Measurements from ENCODE around the gene PNCK. TPM values are rescaled to one million over a fixed set of nuclear protein-coding genes. Genes with fewer than 3 reads are reported as not detected.
"Not testable (repeated sequence)": the region's sequence is repeated elsewhere in the genome, so short reads cannot be mapped to it uniquely, and the experiment has no call there.

Gene PNCK
- total RNA-seq, 2 experiments from 2014 or later: 0.30 to 0.71 TPM

DNA sequence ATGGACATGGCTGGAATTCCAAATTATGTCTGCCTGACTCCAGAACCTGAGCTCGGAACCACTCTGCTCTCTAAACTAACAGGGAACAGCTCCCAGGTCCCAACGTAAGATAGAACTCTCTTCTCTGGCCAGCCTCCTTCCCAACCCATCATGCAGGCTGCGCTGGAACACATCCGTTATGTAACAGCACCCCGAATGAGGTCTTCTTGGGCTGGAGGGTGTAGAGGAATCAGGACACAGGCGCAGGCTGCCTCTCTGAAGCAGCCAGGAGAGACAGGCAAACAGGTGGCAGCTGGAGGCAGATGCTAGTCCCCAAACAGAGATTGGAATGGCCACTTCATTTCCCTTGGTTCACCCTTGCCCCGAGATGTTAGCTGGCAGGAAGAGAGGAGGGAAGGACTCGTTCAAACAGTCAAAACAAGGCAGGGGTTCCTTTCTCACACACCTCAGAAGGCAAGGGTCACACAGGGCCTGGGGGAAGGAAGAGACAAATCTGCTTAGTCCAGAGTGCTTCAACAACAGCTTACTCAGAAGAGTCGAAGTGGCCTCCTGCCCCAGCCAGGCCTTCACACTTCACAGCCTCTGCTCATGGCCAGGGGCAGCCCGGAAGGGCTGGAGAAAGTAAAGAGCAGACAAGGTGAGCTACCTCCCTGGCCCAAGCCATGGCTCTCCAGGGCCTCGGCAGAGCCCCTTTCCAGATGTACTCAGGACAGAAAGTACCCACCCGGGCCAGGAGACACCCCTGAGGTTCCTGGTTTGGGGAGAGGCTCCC lies 31.2 kb upstream of the PNCK start:
- ChIA-PET CTCF (interaction anchor here (0.6 kb wide), 1 partner anchor 37 kb away, joined by 3 read pairs; no protein-coding TSS in a partner anchor), POLR2A (interaction anchor here (1.1 kb wide), 1 partner anchor 60 kb away, joined by 3 read pairs; no protein-coding TSS in a partner anchor)
- H3K27me3 Mint-ChIP-seq; H3K27ac Mint-ChIP-seq; H3K9me3 Mint-ChIP-seq (ENCODE audit: low read depth); H3K36me3 Mint-ChIP-seq (ENCODE audit: low read depth); ATAC-seq; H3K4me1 Mint-ChIP-seq; DNase-seq; intact Hi-C loops (cut with DNase I, micrococcal nuclease); H3K4me3 Mint-ChIP-seq: not testable (repeated sequence)

DNA sequence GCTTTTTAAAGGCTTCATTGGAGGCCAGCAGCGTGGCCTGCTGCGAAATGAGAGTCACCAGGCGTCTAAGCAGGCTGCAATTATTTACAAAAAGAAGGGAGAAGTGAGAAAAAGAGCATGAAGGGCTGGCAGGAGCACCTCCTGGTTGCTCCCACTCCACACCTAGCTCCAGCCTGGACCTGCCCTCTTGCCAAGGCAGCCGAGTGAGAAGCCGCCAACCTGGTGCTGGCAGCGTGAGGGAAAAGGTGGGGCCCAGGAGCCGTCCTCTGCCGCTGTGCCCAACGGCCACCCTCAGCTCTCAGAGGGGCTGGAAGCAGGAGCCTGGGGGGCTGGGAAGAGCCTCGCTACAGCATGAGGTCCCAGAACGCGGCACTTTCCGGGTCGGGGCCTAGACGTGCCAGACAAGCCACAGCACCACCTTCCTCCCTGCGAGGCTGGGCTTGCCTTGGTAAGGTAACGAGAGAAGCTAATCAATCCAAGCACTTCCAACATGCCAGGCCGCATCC lies 30.5 kb upstream of the PNCK start:
- Mint-ChIP-seq H3K9me3 (ENCODE audit: low read depth) (no peaks in the 10 kb centered on the region), H3K27me3 (no peaks in the 10 kb centered on the region), H3K4me3 (no peak overlapping the region), H3K4me1 (no peaks in the 10 kb centered on the region), H3K36me3 (ENCODE audit: low read depth) (peaks cover 8% of the 10 kb centered on the region), H3K27ac (no peak overlapping the region)
- ChIA-PET CTCF (interaction anchor here (0.6 kb wide), 1 partner anchor 36 kb away, joined by 3 read pairs; no protein-coding TSS in a partner anchor), POLR2A (no interaction called here)
- intact Hi-C loops (cut with DNase I, micrococcal nuclease): no loop called here
- DNase-seq: no peak
- ATAC-seq: no peak

DNA sequence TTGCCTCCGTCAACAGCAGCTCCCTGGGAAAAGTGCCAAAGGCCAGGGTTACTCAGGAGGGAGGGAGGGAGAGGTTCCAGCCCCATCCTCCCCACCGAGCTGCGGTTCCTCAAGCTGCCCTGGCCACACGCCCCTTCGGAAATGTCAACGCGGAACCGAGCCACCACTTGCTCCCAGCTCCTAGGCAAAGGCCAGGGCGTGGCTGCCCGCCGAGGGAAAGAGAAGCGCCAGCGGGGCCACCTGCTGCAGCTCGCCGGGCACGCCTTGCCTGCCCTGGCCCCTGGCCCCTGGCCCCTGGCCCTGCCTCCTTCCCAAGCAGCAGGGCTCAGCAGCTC lies 29.4 kb upstream of the PNCK start:
- no peak overlapping the region for H3K4me3 Mint-ChIP-seq
- H3K4me1 Mint-ChIP-seq: no peaks in the 10 kb centered on the region
- DNase-seq (no peak), ATAC-seq (no peak)
- H3K36me3 Mint-ChIP-seq (ENCODE audit: low read depth): peaks cover 8% of the 10 kb centered on the region
- no peaks in the 10 kb centered on the region for H3K27me3 Mint-ChIP-seq
- POLR2A ChIA-PET: no interaction called here
- no peaks in the 10 kb centered on the region for H3K9me3 Mint-ChIP-seq (ENCODE audit: low read depth)
- H3K27ac Mint-ChIP-seq: no peak overlapping the region
- CTCF ChIA-PET: no interaction called here
- intact Hi-C loops (cut with DNase I, micrococcal nuclease): no loop called here

DNA sequence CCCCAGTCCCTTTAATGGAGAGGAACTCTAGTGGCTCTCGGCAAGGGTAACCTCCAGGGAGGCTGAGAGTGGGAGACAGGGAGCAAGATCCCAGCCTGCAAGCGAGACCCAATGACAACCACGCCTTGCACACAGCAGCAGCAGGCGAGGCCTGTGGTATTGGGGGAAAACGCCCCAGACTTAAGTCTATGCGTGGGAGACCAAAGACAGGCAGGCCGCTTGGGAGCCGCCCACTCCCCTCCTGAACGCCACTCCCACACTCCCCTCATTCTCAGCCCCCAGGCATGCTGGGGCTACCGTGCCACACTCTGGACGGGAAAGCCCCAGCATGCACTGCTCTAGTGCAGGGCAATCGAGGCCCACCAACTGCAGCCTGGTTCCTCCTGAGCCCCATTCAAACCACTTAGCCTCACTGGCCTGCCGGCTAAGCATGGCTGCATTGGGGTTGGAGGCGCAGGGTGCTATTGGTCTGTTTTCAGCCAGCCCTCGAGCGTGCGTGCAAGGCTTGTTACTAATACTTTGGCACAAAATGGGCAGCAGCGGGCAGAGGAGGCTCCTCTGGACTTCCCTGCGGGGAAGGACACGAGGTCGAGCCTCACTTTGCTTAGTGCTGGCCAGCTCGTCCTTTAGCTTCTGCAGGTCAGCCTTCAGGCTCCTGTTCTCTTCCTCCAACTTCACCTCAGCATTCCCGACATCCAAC lies 28.9 kb upstream of the PNCK start:
- no peaks in the 10 kb centered on the region for H3K9me3 Mint-ChIP-seq (ENCODE audit: low read depth)
- ChIA-PET CTCF (no interaction called here), POLR2A (no interaction called here)
- H3K4me1 Mint-ChIP-seq: no peaks in the 10 kb centered on the region
- peaks cover 9% of the 10 kb centered on the region for H3K36me3 Mint-ChIP-seq (ENCODE audit: low read depth)
- intact Hi-C loops (cut with DNase I, micrococcal nuclease): no loop called here
- ATAC-seq (no peak), DNase-seq (no peak)
- H3K4me3 Mint-ChIP-seq: no peak overlapping the region
- no peaks in the 10 kb centered on the region for H3K27me3 Mint-ChIP-seq
- no peak overlapping the region for H3K27ac Mint-ChIP-seq

DNA sequence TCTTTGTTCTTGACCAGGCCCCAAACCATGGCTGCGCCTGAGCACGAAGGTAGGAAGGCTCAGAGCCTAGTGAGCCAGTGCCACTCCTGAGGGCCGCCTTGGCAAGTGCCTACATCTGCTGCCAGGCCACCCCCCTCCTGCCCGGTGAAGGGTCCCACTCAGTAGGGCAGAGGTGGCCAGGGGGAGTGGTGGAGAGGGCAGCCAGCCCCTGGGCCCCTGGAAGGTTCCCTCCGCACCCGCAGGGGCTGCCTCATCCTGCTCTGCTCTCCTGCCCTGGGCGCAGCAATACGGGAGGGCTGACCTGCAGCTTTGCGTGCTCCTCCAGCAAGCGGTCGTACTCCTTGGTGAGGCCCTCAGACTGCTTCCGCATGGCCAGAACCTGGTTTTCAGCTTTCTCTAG lies 28.1 kb upstream of the PNCK start:
- DNase-seq: no peak
- POLR2A ChIA-PET: no interaction called here
- CTCF ChIA-PET: no interaction called here
- no peak overlapping the region for H3K4me3 Mint-ChIP-seq
- no peaks in the 10 kb centered on the region for H3K4me1 Mint-ChIP-seq
- no peak for ATAC-seq
- H3K27me3 Mint-ChIP-seq: no peaks in the 10 kb centered on the region
- H3K9me3 Mint-ChIP-seq (ENCODE audit: low read depth): no peaks in the 10 kb centered on the region
- no peak overlapping the region for H3K27ac Mint-ChIP-seq
- intact Hi-C loops (cut with DNase I, micrococcal nuclease): no loop called here
- H3K36me3 Mint-ChIP-seq (ENCODE audit: low read depth): peaks cover 14% of the 10 kb centered on the region

DNA sequence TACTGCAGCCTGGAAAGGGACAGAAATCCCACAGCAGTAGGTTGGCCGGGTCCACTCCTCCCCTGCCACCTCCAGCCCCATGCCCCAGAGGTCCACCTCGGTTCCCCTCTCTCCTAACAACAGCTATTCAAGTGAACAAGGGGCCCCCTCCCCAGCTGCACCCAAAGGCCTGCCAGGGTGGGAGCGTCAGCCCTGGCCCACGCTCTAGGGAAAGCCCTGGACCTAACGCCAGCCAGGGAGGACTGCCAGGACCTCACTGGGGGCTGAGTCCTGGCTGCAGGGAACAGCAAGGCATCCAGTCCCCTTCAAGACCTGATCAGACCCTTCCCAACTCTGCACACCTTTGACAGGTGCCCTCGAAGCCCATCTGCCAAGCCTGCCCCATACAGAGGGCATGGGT lies 27.4 kb upstream of the PNCK start:
- no peaks in the 10 kb centered on the region for H3K4me1 Mint-ChIP-seq
- no peak for ATAC-seq

DNA sequence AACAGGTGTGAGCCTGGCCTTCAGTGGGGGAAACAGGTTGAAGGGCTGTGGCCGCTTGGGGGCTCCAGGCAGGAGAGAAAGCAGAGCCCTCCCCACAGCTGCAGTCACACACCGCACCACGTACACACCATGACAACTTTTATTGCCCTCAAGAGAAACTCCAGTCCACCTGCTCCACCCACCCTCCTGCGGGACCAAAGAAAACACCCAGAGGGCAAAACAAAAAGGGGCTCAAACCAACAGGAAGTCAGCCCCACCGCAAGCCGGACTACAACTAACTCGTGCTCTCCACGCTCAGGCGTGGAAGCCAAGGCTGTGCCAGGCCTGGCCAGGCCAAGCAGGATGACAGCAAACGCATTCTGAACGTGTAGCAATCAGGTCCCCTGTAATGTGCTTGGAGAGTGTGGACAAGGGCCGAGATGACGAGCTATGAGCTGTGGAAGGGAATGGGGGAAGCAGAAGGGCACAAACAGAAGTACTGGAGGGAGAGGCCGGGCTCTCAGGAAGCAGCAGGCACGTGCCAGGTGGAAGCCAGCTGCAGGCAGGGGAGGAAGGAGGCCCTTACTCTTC lies 26.8 kb upstream of the PNCK start:
- CTCF ChIA-PET: no interaction called here

More for the DNA sequence above, 27.4 kb upstream of the PNCK start:
- DNase-seq: no peak
- no peak overlapping the region for H3K27ac Mint-ChIP-seq
- H3K4me3 Mint-ChIP-seq: no peak overlapping the region
- POLR2A ChIA-PET: no interaction called here
- H3K36me3 Mint-ChIP-seq (ENCODE audit: low read depth): peaks cover 14% of the 10 kb centered on the region
- intact Hi-C loops (cut with DNase I, micrococcal nuclease): no loop called here
- CTCF ChIA-PET: no interaction called here
- no peaks in the 10 kb centered on the region for H3K27me3 Mint-ChIP-seq
- no peaks in the 10 kb centered on the region for H3K9me3 Mint-ChIP-seq (ENCODE audit: low read depth)

DNA sequence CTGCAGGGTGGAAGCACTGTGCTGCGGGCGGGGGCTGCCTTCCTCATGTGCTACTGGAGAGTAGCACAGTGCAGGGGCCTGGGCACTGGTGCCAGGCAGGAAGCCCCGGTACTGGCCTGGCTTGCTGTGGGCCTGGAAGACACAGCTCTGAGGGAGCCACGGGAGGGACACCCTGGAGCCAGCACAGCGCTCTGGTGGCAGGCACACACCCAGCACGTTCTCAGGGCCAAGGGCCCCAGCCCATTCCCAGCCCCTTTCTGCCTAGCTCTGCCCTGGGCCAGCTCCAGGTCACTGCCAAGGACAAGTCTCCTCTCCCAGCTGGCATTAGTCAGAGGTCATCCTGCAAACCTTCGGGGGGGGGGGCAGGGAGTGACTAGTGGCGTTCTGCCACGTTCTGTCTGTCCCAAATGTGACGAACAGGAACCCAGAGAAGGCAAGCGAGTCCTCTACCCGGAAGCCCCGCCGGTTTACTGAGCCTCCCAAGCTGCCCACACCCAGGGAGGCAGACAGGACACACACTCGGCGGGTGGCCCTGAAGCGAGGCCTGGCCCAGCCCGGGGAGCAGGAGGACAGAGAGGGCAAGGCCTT lies 26.3 kb upstream of the PNCK start:
- intact Hi-C loops (cut with DNase I, micrococcal nuclease); DNase-seq; ATAC-seq; H3K9me3 Mint-ChIP-seq (ENCODE audit: low read depth); H3K4me1 Mint-ChIP-seq; POLR2A ChIA-PET; H3K27ac Mint-ChIP-seq; H3K4me3 Mint-ChIP-seq; H3K27me3 Mint-ChIP-seq; CTCF ChIA-PET: not testable (repeated sequence)
- peaks cover 14% of the 10 kb centered on the region for H3K36me3 Mint-ChIP-seq (ENCODE audit: low read depth)

More for the DNA sequence above, 26.8 kb upstream of the PNCK start:
- no peak for ATAC-seq
- H3K9me3 Mint-ChIP-seq (ENCODE audit: low read depth): no peaks in the 10 kb centered on the region
- peaks cover 14% of the 10 kb centered on the region for H3K36me3 Mint-ChIP-seq (ENCODE audit: low read depth)
- DNase-seq: no peak
- H3K27ac Mint-ChIP-seq: peak overlapping the region; percentile 6
- intact Hi-C loops (cut with DNase I, micrococcal nuclease): no loop called here
- no peaks in the 10 kb centered on the region for H3K27me3 Mint-ChIP-seq
- no peak overlapping the region for H3K4me3 Mint-ChIP-seq
- POLR2A ChIA-PET: no interaction called here
- H3K4me1 Mint-ChIP-seq: no peaks in the 10 kb centered on the region

DNA sequence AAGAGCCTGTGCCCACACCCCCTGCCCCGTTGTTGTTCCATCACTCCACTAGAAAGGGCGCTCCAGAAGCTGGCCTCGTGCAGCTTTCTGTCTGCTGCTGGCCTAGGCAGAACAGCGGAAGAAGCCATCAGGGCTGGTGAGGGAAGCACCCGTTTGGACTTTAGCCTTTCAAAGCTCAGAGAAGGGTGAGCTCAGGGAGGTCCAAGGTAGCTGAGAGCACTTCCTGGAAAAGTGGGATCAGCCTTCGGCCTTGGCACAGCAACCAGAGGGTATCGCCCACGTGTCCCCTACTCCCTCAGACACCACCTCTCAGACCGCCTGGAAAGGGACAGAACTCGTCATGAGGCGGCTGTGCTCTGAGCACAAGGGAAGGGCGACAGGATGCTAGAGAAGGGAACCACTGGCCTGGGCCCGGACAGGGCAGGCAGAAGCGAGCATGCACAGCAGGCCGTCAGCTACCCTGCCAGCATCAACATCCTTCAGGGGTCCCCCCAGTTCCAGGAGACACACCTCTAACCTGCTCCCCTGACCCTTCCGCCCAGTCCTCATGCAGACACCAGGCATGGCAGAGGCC lies 25.7 kb upstream of the PNCK start:
- DNase-seq; H3K27ac Mint-ChIP-seq; intact Hi-C loops (cut with DNase I, micrococcal nuclease); H3K27me3 Mint-ChIP-seq; H3K4me1 Mint-ChIP-seq; H3K9me3 Mint-ChIP-seq (ENCODE audit: low read depth); POLR2A ChIA-PET; CTCF ChIA-PET; ATAC-seq; H3K4me3 Mint-ChIP-seq: not testable (repeated sequence)
- peaks cover 11% of the 10 kb centered on the region for H3K36me3 Mint-ChIP-seq (ENCODE audit: low read depth)

DNA sequence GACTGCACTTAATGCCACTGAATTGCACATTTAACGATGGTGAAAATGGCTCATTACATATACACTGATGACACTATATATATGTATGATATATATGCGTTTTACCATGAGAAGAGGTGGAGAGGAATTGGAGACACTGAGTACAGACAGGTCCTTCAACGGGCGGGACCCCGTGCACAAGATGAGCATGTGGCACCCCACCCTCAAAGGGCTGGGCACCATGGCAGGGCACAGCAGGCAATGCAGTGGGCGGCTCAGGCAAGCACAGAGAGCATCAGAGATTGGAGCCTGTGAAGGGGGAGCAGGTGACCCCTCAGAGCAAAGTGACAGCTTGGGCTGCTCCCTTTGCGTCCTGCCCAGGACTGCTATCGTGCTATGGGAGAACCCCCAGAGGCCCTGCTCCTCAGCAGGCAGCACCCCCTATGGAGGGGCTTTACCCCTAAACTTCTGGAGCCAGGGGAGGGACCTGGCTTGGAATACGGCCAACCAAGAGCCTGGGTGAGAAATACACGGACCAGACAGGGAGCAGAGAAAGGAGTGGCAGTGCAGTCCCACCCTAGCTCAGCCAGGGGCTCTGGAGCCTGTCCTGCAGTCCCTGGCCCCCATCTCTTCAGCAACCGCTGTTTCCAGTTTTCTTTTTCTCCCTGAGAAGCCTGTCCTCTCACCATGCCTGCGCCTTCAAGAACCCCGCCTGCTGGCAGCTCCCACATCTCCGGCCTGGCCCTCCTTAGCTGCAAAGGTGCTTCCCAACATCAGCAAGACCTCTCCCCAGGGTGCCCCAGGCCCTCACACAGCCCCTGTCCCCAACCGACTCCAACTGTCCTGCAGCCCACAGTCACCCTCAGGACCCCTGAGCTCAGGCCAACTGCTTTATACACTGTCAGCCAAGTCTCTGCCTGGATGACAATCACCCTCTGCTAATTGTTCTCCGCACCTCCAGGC lies 24.6 kb upstream of the PNCK start:
- no peaks in the 10 kb centered on the region for H3K9me3 Mint-ChIP-seq (ENCODE audit: low read depth)
- CTCF ChIA-PET: no interaction called here
- no peak overlapping the region for H3K27ac Mint-ChIP-seq
- POLR2A ChIA-PET: no interaction called here
- peaks cover 11% of the 10 kb centered on the region for H3K36me3 Mint-ChIP-seq (ENCODE audit: low read depth)
- intact Hi-C loops (cut with DNase I, micrococcal nuclease): no loop called here
- no peaks in the 10 kb centered on the region for H3K27me3 Mint-ChIP-seq
- DNase-seq: no peak
- no peak for ATAC-seq
- H3K4me1 Mint-ChIP-seq: no peaks in the 10 kb centered on the region
- H3K4me3 Mint-ChIP-seq: no peak overlapping the region

Data from activated CD4-positive, alpha-beta T cell treated with anti-CD3 and anti-CD28 coated beads for 36 hours (primary cell).